Esophagus mucosa (tissue), 1 donor: ENCODE measurements around the gene TPMT. TPM values are rescaled to one million over a fixed set of nuclear protein-coding genes. Genes with fewer than 3 reads are reported as not detected.
"Not testable (repeated sequence)": the region's sequence is repeated elsewhere in the genome, so short reads cannot be mapped to it uniquely, and the experiment has no call there.

Source experiments
- ATAC-seq: fragments of 200-7000 bp; cut with Tn5 transposase; one replicate; pipeline ENCODE4 v1.9.1; 2020
- total RNA-seq: library from RNA; stranded (reverse); gene quantifications from one replicate; pipeline ENCODE4 v1.2.4, GENCODE V29; 2023
- donor health status: DM: yes; HTN: yes; CAD: no.

TPMT gene
- 8.4 TPM for total RNA-seq

DNA sequence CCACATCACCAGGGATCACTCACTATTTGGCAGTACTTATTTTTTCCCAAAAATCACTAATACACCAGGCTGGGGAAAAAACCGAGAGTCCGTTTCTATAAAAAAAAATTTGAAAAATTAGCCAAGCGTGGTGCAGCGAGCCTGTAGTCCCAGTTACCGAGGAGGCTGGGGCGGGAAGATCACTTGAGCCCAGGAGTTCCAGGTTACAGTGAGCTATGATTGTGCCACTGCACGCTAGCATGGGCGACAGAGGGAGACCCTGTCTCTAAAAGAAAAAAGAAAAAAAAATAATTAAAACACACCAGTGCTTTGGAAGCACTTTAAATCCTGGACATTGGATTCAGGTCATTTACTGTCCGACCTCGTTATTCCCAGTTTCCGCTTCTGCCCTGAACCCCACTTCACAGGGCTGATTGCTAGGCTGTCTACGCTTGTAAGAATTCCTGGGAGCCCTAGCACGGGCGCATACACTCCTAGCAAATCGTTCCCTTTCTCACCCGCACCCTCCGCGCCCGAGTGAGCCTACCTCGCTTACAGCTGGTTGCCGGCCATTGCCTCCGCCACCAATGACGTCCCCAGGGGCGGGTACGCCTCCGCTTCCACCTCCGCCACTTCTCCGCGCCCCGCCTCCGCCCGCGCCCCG, at the start of gene TPMT:
Gene TPMT (minus strand): TSS at position 571 of the 643 bp plus-strand sequence. CDS start 5,950 bp downstream, outside the sequence.
- ATAC-seq, result no peak

DNA sequence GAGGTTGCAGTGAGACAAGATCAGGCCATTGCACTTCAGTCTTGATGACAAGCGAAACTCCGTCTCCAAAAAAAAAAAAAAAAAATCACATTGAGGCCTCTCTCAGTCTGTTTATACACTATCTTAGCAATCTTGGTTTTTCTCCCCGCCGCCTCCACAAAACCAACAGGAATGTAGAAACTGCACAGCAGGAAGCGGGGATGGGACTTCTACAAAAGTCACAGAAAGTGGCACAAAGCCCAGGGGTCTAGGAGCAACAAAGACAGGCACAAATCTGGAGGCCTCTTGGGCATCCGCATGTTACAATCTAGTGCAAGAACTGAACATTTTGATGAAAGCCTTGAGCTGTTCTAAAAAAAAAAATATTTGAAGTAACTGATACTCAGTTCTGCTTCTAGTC, 48.9 kb upstream of the TPMT start:
- no peak for ATAC-seq

DNA sequence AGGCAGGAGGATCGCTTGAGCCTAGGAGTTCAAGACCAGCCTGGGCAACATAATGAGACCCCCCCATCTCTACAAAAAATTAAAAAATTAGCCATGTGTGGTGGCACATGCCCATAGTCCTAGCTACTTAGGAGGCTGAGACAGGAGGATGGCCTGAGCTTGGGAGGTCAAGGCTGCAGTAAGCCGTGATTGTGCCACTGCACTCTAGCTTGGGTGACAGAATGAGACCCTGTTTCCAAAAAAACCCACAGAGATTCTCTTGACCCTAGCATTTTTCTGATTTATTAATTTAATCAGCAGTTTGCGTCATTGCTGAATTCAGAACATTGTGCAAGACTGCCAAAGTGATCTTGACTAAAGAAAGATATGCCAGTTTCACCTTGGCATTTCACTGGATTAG, 37.1 kb upstream of the TPMT start:
- no peak for ATAC-seq

DNA sequence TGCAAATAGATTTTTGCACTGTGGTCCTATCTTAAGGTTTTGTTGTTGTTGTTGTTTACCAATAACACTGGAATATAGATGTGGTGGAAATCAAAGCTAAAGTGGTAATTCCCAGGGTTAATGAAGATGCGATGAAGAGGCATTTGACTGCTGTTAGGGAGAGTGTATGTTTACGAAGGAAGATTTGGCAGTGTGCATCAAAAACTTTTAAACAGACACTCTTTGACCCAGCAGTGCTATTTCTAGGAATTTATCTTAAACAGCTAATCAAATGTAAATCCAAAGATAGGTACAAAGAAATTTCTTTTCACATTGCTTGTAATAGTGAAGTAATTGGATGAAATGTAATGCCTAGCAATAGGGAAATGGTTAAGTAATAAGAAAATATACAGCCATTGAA, 34.3 kb upstream of the TPMT start:
- no peak for ATAC-seq

DNA sequence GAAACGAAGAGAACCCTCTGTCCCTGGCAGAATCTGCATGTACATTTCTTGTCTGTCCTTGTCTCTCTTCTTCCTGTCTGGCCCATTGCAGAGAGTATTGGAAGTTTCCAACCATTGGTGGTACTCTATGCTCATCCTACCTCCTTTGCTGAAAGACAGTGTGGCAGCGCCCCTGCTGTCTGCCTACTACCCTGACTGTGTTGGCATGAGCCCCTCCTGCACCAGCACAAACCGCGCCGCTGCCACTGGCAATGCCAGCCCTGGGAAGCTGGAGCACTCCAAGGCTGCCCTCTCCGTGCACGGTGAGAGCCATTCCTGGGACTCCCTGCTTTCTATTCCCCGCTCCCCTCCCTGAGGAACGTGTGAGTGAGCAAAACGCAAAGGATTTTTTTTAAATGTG, 32.8 kb upstream of the TPMT start:
- no peak for ATAC-seq

DNA sequence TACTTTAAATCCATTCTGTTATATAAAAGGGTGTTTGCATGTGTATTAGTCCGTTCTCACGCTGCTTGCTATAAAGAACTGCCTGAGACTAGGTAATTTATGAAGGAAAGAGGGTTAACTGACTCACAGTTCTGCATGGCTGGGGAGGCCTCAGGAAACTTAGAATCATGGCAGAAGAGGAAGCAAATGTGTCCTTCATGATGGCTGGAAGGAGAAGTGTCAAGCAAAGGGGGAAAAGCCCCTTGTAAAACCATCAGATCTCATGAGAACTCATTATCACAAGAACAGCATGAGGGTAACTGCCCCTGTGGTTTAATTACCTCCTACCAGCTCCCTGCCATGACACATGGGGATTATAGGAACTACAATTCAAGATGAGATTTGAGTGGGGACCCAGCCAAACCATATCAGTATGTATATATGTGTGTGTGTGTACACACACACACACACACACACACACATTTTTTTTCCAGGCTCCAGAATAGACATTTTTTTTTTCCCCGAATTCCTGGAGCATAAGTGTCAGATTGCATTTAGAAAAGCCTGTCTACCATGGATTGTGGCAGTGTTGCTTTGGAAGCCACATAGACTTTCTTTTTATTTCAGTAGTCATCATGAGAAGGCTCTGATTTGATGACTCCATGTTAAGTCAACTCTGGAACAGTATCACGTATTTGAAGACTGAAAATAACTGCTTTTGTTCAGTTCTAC, 31.8 kb upstream of the TPMT start:
- no peak for ATAC-seq

DNA sequence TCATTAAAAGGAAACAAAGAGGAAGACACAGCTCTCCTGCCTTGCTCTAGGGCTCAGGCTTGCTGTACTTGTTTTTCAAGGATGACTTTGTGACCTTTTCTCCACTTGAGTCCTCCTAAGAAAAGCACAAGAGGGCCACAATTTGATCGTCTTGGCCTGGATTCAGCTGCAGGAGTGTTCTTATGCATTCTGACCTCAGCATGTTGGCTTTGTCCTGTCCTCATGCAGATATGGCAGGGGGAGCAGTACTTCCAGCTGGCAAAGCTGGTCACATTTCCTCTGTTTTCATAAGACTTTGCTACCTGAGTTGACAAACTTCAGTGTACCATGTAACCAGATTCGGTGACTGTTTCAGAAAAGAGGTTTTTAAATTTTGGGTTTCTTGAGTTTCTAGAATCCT, 31.2 kb upstream of the TPMT start:
- peak; percentile 31 for ATAC-seq

DNA sequence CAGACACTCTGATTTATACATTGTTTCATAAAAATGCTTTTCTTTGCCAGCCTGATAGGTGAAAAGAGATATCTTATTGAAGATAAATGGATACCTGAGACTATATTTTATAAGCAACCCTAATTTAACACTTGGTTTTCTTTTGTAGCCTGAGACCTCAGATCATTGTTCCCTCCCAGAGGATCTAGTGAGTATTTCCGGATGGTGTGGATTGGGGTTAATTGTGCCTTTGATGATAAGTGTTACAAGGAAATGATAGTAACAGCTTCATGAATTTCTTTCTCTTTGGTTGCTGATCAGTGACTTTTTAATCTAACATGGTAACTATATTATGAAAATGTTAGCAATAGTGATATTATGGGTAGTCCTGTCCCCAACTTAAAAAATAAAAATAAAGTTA, 30.7 kb upstream of the TPMT start:
- no peak for ATAC-seq

DNA sequence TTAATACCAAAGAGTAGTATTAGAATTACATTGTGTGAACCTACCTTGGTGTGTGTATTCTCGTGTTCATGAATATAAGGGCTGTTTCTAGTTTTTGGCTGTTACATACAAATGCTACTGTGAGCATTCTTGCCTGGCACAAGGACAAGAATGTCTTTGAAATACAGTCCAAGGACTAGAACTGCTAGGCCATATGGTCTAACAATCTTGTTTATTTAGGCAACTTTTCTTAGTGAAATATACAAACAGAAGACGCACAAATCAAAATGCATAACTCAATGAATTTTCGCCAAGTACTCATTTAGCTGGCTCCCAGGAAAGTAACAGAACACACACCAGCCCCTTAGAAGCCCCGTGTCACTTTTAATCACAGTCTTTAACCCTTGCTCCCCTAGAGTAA, 28.9 kb upstream of the TPMT start:
- no peak for ATAC-seq

DNA sequence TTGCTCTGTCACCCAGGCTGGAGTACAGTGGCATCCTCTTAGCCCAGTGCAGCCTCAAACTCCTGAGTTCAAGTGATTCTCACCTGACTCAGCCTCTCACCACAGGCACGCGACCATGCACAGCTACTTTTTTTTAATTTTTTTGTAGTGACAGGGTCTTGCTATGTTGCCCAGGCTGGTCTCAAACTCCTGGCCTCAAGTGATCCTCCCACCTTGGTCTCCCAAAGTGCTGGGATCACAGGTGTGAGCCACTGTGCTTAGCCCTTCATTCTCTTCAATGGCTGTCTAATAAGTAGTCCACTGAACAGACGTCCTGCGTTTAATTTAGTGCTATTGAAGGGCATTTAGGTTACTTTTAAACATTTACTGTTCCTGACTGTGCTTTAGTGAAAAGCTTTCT, 27.7 kb upstream of the TPMT start:
- no peak for ATAC-seq

DNA sequence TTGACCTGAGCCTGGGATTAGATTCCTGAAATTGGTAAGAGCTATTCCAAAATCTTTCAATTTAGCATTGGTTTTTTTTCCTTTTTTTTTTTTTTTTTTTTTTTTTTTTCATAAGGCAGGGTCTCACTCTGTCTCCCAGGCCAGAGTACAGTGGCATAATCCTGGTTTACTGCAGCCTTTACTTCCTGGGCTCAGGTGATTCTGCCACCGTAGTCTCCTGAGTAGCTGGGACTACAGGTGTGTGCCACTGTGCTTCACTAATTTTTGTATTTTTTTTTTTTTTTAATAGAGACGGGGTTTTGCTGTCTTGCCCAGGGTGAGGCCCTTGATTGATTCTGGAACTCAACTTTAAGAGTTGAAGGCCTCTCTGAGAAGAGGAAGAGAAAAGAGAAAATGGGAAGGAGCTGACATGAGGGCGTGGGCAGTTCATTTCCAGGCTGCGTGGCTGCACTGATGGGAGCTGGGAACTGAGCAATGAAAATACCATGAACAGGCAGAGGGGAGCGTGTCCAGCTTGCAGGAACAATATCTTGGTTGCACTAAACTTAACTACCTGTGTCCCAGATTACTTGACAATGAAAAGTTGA, 25.0 kb upstream of the TPMT start:
- ATAC-seq, result no peak

DNA sequence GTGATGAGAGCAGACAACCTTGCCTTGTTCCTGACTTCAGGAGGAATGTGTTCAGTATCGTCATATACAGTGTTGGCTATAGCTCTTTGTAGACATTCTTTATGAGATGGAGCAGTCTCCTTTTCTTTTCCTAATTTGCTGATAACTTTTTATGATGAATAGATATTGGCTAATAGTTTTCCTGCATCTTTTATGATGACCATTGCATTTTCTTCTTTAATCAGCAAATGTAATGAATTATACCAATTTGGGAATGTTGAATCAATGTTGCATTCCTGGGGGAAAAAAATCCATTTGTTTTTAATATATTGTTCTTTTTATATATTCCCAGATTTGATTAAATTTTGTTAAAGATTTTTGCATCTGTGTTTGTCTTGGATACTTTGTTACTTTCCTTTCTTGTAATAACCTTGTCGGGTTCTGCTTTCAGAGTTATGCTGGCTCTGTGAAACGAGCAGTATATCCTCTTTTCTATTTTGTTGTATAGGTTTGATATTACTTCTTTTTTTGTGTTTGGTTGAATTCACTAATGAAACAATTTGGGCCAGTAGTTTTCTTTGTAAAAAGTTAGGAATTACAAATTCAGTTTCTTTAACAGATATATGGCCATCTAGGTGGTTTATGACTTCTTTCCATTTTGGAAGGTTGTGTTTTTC, 24.2 kb upstream of the TPMT start:
- ATAC-seq, result no peak

DNA sequence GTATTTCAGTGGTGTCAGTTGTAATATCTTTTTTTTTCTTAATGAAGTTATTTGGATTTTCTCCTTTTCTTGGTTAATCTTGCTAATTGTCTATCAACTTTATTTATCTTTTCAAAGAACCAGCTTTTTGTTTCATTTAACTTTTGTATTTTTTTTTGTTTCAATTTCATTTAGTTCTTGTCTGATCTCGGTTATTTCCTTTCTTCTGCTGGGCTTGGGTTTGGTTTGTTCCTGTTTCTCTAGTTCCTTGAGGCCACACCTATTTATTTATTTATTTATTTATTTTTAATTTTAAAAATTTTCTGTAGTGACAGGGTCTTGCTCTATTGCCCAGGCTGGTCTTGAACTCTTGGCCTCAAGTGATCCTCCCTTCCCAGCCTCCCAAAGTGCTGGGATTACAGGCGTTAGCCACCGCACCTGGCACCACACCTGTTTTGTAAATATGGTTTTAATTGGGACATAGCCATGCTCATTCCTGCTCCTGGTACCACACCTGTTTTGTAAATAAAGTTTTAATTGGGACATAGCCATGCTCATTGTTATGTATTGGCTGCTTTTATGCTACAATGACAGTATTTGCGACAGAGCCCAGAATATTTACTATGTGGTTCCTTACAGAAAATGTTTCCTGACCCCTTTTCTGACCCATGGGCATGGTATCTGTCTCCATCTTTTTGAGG, 22.5 kb upstream of the TPMT start:
- no peak for ATAC-seq

DNA sequence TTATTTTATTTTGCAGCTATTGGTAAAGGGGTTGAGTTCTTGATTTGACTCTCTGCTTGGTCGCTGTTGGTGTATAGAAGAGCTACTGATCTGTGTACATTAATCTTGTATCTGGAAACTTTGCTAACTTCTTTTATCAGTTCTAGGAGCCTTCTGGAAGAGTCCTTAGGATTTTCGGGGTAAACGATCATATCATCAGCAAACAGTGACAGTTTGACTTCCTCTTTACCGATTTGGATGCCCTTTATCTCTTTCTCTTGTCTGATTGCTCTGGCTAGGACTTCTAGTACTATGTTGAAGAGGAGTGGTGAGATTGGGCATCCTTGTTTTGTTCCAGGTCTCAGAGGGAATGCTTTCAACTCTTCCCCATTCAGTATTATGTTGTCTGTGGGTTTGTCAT, 21.3 kb upstream of the TPMT start:
- not testable (repeated sequence) for ATAC-seq

DNA sequence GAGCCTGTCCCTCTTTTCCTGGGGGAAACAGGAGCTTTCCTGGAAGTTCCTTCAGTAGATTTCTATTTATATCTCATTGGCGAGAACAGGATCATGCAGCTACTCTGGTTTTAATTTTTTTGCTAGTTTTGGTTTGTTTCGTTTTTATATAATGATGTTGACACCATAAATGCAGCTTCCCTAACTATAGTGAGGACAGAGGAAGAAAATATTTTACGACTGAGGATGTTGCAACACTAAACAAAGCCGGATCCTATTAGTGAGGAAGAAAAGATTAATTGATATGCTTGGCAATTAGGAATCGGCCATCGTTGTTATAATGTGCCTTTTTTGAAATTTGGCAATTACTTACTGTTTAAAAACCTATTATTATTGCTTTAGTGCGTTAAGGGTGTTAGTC, 17.0 kb upstream of the TPMT start:
- ATAC-seq, result no peak

DNA sequence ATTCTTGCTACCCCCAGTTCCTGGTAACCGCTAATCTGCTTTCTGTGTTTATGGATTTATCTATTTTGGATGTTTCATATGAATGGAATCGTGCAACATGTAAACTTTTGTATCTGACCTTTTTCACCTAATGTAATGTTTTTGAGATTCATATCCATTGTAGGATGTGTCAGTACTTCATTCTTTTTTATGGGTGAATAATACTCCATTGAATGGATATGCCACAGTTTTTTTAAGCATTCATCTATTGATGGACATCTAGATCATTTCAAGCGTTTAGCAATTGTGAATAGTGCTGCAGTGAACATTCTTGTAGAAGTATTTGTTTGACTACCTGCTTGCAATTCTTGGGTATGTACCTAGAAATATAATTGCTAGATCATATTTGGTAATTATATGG, 13.4 kb upstream of the TPMT start:
- no peak for ATAC-seq

DNA sequence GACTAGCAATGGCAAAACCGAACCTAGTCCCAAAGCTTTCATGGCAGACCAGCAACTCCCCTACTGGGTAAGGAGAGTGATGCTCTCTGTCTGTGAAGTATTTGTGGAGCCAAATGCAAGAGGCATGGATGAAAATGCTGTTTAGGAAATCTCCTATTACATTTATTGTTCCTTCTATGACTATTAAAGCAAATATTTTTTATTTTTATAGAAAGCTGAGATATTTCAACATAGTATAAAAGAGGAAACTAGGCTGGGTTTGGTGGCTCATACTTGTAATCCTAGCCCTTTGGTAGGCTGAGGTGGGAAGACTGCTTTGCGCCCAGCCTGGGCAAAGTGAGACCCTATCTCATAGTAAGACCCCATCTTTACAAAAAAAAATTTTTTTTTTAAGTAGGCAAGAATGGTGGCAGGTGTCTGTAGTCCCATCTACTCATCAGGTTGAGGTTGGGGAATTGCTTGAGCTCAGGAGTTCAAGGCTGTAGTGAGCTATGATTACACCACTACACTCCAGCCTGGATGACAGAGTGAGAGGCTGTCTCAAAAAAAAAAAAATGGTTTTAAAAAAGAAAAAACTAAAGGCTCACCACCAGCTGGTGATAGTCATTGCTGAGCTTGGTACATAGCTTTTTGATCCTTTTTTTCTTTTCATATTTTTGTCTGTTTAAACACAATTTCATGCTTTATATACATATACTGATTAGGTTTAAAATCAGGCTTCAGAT, 11.6 kb upstream of the TPMT start:
- ATAC-seq, result no peak

DNA sequence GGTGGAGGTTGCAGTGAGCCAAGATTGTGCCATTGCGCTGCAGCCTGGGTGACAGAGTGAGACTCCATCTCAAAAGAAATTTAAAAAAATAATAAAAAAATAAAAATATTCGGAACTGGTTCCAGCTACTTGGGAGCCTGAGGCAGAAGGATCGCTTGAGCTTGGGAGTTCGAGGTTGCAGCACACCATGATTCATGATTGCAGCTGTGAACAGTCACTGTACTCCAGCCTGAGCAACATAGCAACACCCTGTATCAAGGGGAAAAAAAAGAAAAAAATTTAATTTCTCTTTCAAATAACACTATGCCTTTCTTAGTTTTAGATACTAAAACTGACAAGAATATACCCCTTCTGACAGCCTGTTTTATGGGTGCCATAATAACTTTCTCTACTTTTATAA, 10.9 kb upstream of the TPMT start:
- no peak for ATAC-seq

DNA sequence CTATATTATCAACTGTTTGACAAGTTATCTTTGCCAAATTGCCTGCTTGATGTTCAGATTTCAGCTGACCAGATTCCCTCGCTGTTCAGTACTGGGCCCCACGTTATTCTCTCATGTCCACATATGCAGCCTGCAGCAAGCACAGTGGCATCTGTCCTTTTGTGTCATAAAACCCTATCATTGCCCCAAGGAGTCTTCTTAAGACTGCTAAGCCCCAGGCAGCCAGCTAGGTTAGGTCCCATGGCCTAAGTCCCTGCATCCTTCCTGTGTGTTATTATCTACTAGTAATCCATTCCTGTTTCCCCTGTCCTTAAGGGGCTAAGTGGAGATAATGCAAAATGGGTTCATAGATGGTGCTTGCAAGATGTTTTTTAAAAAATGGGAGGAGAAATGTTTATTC, 7.5 kb upstream of the TPMT start:
- ATAC-seq, result no peak

DNA sequence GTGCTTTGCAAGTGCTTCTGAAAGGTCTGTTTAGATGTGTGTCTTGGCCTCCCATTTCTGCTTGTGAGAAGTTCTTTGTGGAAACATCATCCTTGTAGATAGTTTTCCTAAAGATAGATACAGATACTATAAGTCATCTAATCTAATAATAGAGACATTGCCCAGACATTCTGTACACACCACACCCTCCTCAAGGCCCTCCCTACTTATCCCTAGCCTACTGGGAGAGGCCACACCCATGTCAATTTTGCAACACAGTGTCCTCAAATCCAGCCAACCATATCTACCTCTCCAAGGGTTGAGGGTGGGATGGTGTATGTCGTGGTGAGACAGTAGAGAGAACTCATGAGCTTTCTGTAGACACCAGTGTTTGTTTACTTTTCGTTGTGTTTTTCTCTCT, 6.6 kb upstream of the TPMT start:
- peak; percentile 76 for ATAC-seq

DNA sequence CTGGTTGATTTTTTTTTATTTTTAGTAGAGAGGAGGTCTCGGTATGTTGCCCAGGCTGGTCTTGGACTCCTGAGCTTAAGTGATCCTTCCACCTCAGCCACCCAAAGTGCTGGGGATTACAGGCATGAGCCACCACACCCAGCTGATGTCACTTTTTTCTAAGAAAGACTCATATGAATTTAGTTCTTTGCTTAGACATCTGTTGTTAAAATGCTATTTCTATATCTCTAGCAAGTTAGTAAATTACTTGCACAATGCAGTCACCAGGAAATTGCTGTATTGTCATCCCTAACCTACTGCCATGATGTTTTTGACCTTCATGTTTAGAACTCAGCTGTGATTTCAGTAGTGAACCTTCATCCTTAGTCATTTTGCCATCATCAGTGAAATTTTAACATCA, 6.0 kb upstream of the TPMT start:
- no peak for ATAC-seq

DNA sequence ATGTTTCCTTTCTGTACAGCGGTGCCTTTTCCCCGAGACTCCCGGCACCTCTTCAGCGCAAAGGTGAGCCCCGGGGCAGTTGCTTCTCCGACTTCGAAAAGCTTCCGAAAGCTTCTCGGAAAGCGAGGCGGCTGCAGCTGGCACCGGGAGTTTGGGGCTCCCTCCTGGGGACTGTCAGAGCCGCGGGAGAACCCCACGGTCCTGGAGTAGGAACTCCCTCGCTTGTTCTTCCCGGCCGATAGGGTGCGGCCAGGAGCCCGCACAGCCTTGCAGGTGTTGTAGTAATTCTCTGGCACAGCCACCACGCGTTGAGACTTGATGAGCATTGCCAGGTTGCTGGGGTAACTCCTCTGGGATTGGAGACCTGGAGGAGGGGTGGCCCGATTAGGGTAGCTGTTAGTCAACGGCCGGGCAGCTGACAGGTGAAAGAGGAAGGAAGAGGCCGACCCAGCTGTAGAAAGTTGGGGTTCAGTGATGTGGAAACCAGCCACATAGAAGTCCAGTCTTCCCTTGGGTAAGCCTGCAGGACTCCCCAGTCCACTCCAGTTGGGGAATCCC, 1.1 kb upstream of the TPMT start:
- ATAC-seq, result peak; percentile 78
